GM21528 (cell line): ENCODE results near the gene PSMD1.
A peak's percentile ranks its signal among the peaks of the same experiment; 100 is the strongest.

Experiments used
- ATAC-seq: cut with Tn5 transposase; IDR thresholded peaks from one replicate; pipeline ENCODE4 v1.9.1; 2021; ENCODE audit warnings: mild to moderate bottlenecking, moderate library complexity; ENCODE audit not compliant: unreplicated experiment, low FRiP score

The PSMD1 gene

GRCh38 chr2:231198291-231199173, 141.9 kb downstream of the PSMD1 start, which contains the start of gene ARMC9:
TSS of gene ARMC9 (plus strand) at chr2:231198631. CDS start at chr2:231206239, 7,608 bp downstream.
- ATAC-seq: peak; percentile 98

GRCh38 chr2:231199219-231199618, 142.6 kb downstream of the PSMD1 start:
- ATAC-seq: no peak

- ATAC-seq: no peak
Observed at GRCh38 chr2:231200805-231201474, 144.3 kb downstream of the PSMD1 start.

- no peak for ATAC-seq
Observed at GRCh38 chr2:231201475-231201814, 144.8 kb downstream of the PSMD1 start.

- ATAC-seq: no peak
Observed at GRCh38 chr2:231203087-231203486, 146.4 kb downstream of the PSMD1 start.

- ATAC-seq: no peak
Observed at GRCh38 chr2:231204146-231204545, 147.5 kb downstream of the PSMD1 start.

GRCh38 chr2:231204581-231204980, 147.9 kb downstream of the PSMD1 start:
- no peak for ATAC-seq

- ATAC-seq: no peak
Observed at GRCh38 chr2:231207734-231208133, 151.1 kb downstream of the PSMD1 start.

- no peak for ATAC-seq
Observed at GRCh38 chr2:231210782-231211181, 154.1 kb downstream of the PSMD1 start.

- no peak for ATAC-seq
Observed at GRCh38 chr2:231211486-231211885, 154.8 kb downstream of the PSMD1 start.

GRCh38 chr2:231212329-231212845, 155.7 kb downstream of the PSMD1 start:
- no peak for ATAC-seq

- ATAC-seq: no peak
Observed at GRCh38 chr2:231213931-231214642, 157.4 kb downstream of the PSMD1 start.

- no peak for ATAC-seq
Observed at GRCh38 chr2:231218366-231218765, 161.7 kb downstream of the PSMD1 start.

- no peak for ATAC-seq
Observed at GRCh38 chr2:231219289-231219688, 162.6 kb downstream of the PSMD1 start.

GRCh38 chr2:231221761-231222160, 165.1 kb downstream of the PSMD1 start:
- ATAC-seq: no peak
